Gastrocnemius medialis (tissue), 4 donors: ENCODE measurements around the gene SSTR4. TPM values are rescaled to one million over a fixed set of nuclear protein-coding genes. Genes with fewer than 3 reads are reported as not detected.

ENCODE experiments used
- ATAC-seq, 2 donors: fragments of 150-250 bp; one replicate each; pipeline ENCODE4 v1.9.1; 2016
- DNase-seq, 2 donors: peaks; one replicate each; pipeline ENCODE4 v3.0.0-alpha.2; 2019
- H3K27ac ChIP-seq, 4 donors: fragments of 200-600 bp; sonication (generic); 1 replicate in 1 of 4; 2 replicates in 3 of 4; pipeline ENCODE4 v1.5.1; 2016 to 2018; ENCODE audit warnings: mild to moderate bottlenecking in 2 of 4, moderate library complexity in 1 of 4
- H3K27me3 ChIP-seq, 3 donors: fragments of 200-600 bp; sonication (generic) in 2 of 3; 1 replicate in 1 of 3; 2 replicates in 2 of 3; pipeline versions ENCODE4 v1.5.1 to v1.6.0; 2016 to 2019; ENCODE audit warnings: mild to moderate bottlenecking in 1 of 3, moderate library complexity in 1 of 3
- H3K36me3 ChIP-seq, 2 donors: fragments of 200-600 bp; sonication (generic) in 1 of 2; one replicate each; pipeline ENCODE4 v1.5.1; 2017 to 2018
- H3K4me1 ChIP-seq, 2 donors: fragments of 200-600 bp; sonication (generic) in 1 of 2; one replicate each; pipeline ENCODE4 v1.5.1; 2016 to 2017; ENCODE audit warnings: mild to moderate bottlenecking in 2 of 2
- H3K4me3 ChIP-seq, 4 donors: fragments of 200-600 bp; sonication (generic) in 3 of 4; 1 replicate in 1 of 4; 2 replicates in 3 of 4; pipeline ENCODE4 v1.5.1; 2016 to 2019; ENCODE audit warnings: mild to moderate bottlenecking in 2 of 4
- H3K9me3 ChIP-seq, 3 donors: fragments of 200-600 bp; sonication (generic) in 2 of 3; 1 replicate in 1 of 3; 2 replicates in 2 of 3; pipeline ENCODE4 v1.5.1; 2016 to 2019
- POLR2A ChIP-seq, 2 donors: fragments of 450-650 bp; IDR thresholded peaks; one replicate each; pipeline ENCODE4 v1.6.1; 2017; ENCODE audit warnings: antibody characterized with exemption in 2 of 2, mild to moderate bottlenecking in 2 of 2, moderate library complexity in 2 of 2
- in situ Hi-C, 4 donors: fragments of 200-750 bp; cut with MboI; loops; one replicate each; pipeline versions ENCODE4 v1.15.0 to v1.8.0; 2017; ENCODE audit warnings: low sequenced_read_pairs in 4 of 4
- intact Hi-C: fragments of 100-400 bp; cut with DNase I; formaldehyde crosslinking; loops from one replicate; pipeline ENCODE4 v1.15.1; 2023; ENCODE audit warnings: low total_unique reads
- total RNA-seq, 4 donors: library from RNA; depleted of rRNA; stranded (reverse); fragments of >200 nt; gene quantifications; one replicate each; pipeline versions ENCODE4 v1.1.0 to v1.2.3, GENCODE V29; 2016
- TF ChIP-seq, protein P1 (sequence below), 5 experiments: fragments of 450-650 bp in 3 of 5; fragments of 200-600 bp in 2 of 5; sonication (generic) in 2 of 5; IDR thresholded peaks in 4 of 5; conservative IDR thresholded peaks in 1 of 5; 1 replicate in 4 of 5; 2 replicates in 1 of 5; pipeline ENCODE4 v1.5.1; 2016 to 2019; ENCODE audit warnings: antibody characterized with exemption in 5 of 5, mild to moderate bottlenecking in 3 of 5, moderate library complexity in 3 of 5

SSTR4 gene
- total RNA-seq, 4 donors from 2014 or later: not detected

- no peaks in the 10 kb centered on the region for H3K4me1 ChIP-seq
- intact Hi-C loops (no loop called here), in situ Hi-C loops (loop anchor here (25.0 kb wide), 3 partner anchors 306 to 344 kb away; no protein-coding TSS in a partner anchor)
- H3K27ac ChIP-seq: no peak overlapping the region
- H3K9me3 ChIP-seq: no peaks in the 10 kb centered on the region
- DNase-seq (no peak), ATAC-seq (no peak)
- TF ChIP-seq, protein P1, sequence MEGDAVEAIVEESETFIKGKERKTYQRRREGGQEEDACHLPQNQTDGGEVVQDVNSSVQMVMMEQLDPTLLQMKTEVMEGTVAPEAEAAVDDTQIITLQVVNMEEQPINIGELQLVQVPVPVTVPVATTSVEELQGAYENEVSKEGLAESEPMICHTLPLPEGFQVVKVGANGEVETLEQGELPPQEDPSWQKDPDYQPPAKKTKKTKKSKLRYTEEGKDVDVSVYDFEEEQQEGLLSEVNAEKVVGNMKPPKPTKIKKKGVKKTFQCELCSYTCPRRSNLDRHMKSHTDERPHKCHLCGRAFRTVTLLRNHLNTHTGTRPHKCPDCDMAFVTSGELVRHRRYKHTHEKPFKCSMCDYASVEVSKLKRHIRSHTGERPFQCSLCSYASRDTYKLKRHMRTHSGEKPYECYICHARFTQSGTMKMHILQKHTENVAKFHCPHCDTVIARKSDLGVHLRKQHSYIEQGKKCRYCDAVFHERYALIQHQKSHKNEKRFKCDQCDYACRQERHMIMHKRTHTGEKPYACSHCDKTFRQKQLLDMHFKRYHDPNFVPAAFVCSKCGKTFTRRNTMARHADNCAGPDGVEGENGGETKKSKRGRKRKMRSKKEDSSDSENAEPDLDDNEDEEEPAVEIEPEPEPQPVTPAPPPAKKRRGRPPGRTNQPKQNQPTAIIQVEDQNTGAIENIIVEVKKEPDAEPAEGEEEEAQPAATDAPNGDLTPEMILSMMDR (IDR thresholded peaks at IDR 0.05 in 4 of 5, conservative IDR thresholded peaks at IDR 0.05 in 1 of 5): no peak
- no peak for TF ChIP-seq POLR2A (IDR thresholded peaks at IDR 0.05)
- no peak overlapping the region for H3K4me3 ChIP-seq
- H3K36me3 ChIP-seq: no peaks in the 10 kb centered on the region
- H3K27me3 ChIP-seq: peaks cover 4 to 9% (median 8%) of the 10 kb centered on the region in 3 donors
These were observed 3.8 kb upstream of the SSTR4 start for GRCh38 chr20:23031346-23031745.

GRCh38 chr20:23032056-23032749 lies 2.9 kb upstream of the SSTR4 start:
- Histone ChIP-seq H3K27me3 (peaks cover 7 to 12% (median 12%) of the 10 kb centered on the region in 3 donors), H3K27ac (no peak overlapping the region), H3K4me3 (no peak overlapping the region), H3K36me3 (no peaks in the 10 kb centered on the region), H3K4me1 (no peaks in the 10 kb centered on the region), H3K9me3 (no peaks in the 10 kb centered on the region)
- in situ Hi-C loops: loop anchor here (25.0 kb wide), 3 partner anchors 305 to 345 kb away; no protein-coding TSS in a partner anchor
- intact Hi-C loops: no loop called here
- TF ChIP-seq POLR2A (IDR thresholded peaks at IDR 0.05): no peak
- TF ChIP-seq, protein P1 (IDR thresholded peaks at IDR 0.05 in 4 of 5, conservative IDR thresholded peaks at IDR 0.05 in 1 of 5): no peak
- no peak for ATAC-seq
- DNase-seq: no peak

DNA sequence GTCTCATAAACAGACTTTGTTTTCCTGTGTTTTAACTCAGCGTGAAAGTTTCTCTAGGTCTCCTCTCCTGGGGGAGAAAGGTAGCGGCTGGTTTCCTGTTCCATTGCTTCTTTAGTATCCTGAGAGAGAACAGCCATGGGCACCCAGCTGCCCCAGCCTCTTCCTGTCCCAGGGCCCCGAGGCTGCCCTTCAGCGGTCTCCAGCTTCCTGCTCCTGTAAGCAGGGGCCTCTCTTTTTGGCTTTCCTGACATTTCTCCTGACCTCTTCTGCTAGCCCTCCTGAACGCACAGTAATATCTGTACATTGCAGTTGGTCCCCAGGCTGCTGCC lies 2.4 kb upstream of the SSTR4 start:
- intact Hi-C loops (no loop called here), in situ Hi-C loops (loop anchor here (25.0 kb wide), 3 partner anchors 305 to 345 kb away; no protein-coding TSS in a partner anchor)
- DNase-seq (no peak), ATAC-seq (no peak)
- TF ChIP-seq POLR2A (IDR thresholded peaks at IDR 0.05): no peak
- TF ChIP-seq, protein P1 (IDR thresholded peaks at IDR 0.05 in 4 of 5, conservative IDR thresholded peaks at IDR 0.05 in 1 of 5): no peak
- no peak overlapping the region for H3K27ac ChIP-seq
- H3K9me3 ChIP-seq: no peaks in the 10 kb centered on the region
- H3K36me3 ChIP-seq: no peaks in the 10 kb centered on the region
- H3K27me3 ChIP-seq: peaks cover 7 to 12% (median 12%) of the 10 kb centered on the region in 3 donors
- no peak overlapping the region for H3K4me3 ChIP-seq
- H3K4me1 ChIP-seq: no peaks in the 10 kb centered on the region

- H3K27me3 ChIP-seq: peaks cover 7 to 23% (median 12%) of the 10 kb centered on the region in 3 donors
- intact Hi-C loops (no loop called here), in situ Hi-C loops (loop anchor here (25.0 kb wide), 3 partner anchors 303 to 347 kb away; no protein-coding TSS in a partner anchor)
- TF ChIP-seq POLR2A (IDR thresholded peaks at IDR 0.05): no peak
- TF ChIP-seq, protein P1 (IDR thresholded peaks at IDR 0.05 in 4 of 5, conservative IDR thresholded peaks at IDR 0.05 in 1 of 5): no peak
- DNase-seq (no peak), ATAC-seq (no peak)
- H3K4me3 ChIP-seq: no peak overlapping the region
- H3K4me1 ChIP-seq: no peaks in the 10 kb centered on the region
- no peaks in the 10 kb centered on the region for H3K9me3 ChIP-seq
- no peak overlapping the region for H3K27ac ChIP-seq
- no peaks in the 10 kb centered on the region for H3K36me3 ChIP-seq
These were observed 1.2 kb upstream of the SSTR4 start for GRCh38 chr20:23033918-23034317.
